ELF-1 (cell line): ENCODE data around the gene ZNRD2.
A peak's percentile ranks its signal among the peaks of the same experiment; 100 is the strongest.

Source experiments
- DNase-seq: peaks from one replicate; pipeline ENCODE4 v3.0.0-alpha.2; 2016; ENCODE audit warnings: low read depth, low spot score

Gene ZNRD2

GRCh38 chr11:65538232-65538914 lies 31.9 kb upstream of the ZNRD2 start:
- DNase-seq: no peak

- DNase-seq: peak; percentile 60
These were observed 31.1 kb upstream of the ZNRD2 start for GRCh38 chr11:65538915-65539743.

GRCh38 chr11:65539744-65540289 lies 30.5 kb upstream of the ZNRD2 start:
- DNase-seq: peak; percentile 66

- DNase-seq: peak; percentile 94
These were observed 29.8 kb upstream of the ZNRD2 start for GRCh38 chr11:65540290-65541092.

GRCh38 chr11:65541093-65541982 lies 28.9 kb upstream of the ZNRD2 start:
- DNase-seq: no peak

GRCh38 chr11:65542738-65543390 lies 27.4 kb upstream of the ZNRD2 start:
- DNase-seq: no peak

- DNase-seq: no peak
These were observed 24.4 kb upstream of the ZNRD2 start for GRCh38 chr11:65545853-65546216.

- DNase-seq: peak; percentile 77
These were observed 23.9 kb upstream of the ZNRD2 start for GRCh38 chr11:65546217-65546958.

GRCh38 chr11:65547446-65548125 lies 22.7 kb upstream of the ZNRD2 start:
- no peak for DNase-seq

GRCh38 chr11:65548395-65548794 lies 21.9 kb upstream of the ZNRD2 start:
- no peak for DNase-seq

GRCh38 chr11:65549096-65549495 lies 21.2 kb upstream of the ZNRD2 start:
- no peak for DNase-seq

- peak; percentile 64 for DNase-seq
These were observed 18.5 kb upstream of the ZNRD2 start for GRCh38 chr11:65551572-65552387.

GRCh38 chr11:65552388-65552951 lies 17.8 kb upstream of the ZNRD2 start:
- DNase-seq: no peak

GRCh38 chr11:65553301-65554001 lies 16.8 kb upstream of the ZNRD2 start:
- no peak for DNase-seq

GRCh38 chr11:65554057-65554818 lies 16.0 kb upstream of the ZNRD2 start:
- no peak for DNase-seq

GRCh38 chr11:65554842-65555430 lies 15.3 kb upstream of the ZNRD2 start:
- no peak for DNase-seq
